GM13976 (cell line): ENCODE data around the gene MEIS1.

Source experiments
- DNase-seq: peaks from one replicate; pipeline ENCODE4 v3.0.0; 2012; ENCODE audit warnings: low spot score
- CTCF ChIP-seq: IDR thresholded peaks from 2 replicates; pipeline ENCODE4 v1.5.1; 2012; ENCODE audit warnings: borderline replicate concordance, mild to moderate bottlenecking; ENCODE audit not compliant: insufficient read depth; ENCODE audit errors: extremely low read depth, missing control alignments, control extremely low read depth
- in situ Hi-C: fragments of 300-500 bp; cut with MboI; formaldehyde crosslinking; loops from one replicate; pipeline ENCODE4 v1.12.0; 2022; ENCODE audit warnings: low sequenced_read_pairs, mixed read lengths, inconsistent platforms; ENCODE audit not compliant: unreplicated experiment

MEIS1 gene

GRCh38 chr2:66494708-66495107, 59.8 kb downstream of the MEIS1 start:
- in situ Hi-C loops, result no loop called here
- DNase-seq, result no peak
- no peak for TF ChIP-seq CTCF

GRCh38 chr2:66495788-66496640, 61.1 kb downstream of the MEIS1 start:
- no peak for DNase-seq
- in situ Hi-C loops, result no loop called here

GRCh38 chr2:66496670-66497420, 61.9 kb downstream of the MEIS1 start:
- DNase-seq, result no peak
- no peak for TF ChIP-seq CTCF
- in situ Hi-C loops, result no loop called here

More at GRCh38 chr2:66495788-66496640, 61.1 kb downstream of the MEIS1 start:
- no peak for TF ChIP-seq CTCF

GRCh38 chr2:66497431-66498288, 62.7 kb downstream of the MEIS1 start:
- in situ Hi-C loops, result no loop called here
- no peak for DNase-seq
- no peak for TF ChIP-seq CTCF

GRCh38 chr2:66498289-66498975, 63.5 kb downstream of the MEIS1 start:
- DNase-seq, result no peak
- TF ChIP-seq CTCF, result no peak
- in situ Hi-C loops, result no loop called here
